NCI-H1930 (cell line): ENCODE data around the gene TCF3.

Experiments used
- DNase-seq, 2 experiments: peaks; one replicate each; lab custom pipeline; 2025; lab: John Stamatoyannopoulos, UW

Gene TCF3

DNA sequence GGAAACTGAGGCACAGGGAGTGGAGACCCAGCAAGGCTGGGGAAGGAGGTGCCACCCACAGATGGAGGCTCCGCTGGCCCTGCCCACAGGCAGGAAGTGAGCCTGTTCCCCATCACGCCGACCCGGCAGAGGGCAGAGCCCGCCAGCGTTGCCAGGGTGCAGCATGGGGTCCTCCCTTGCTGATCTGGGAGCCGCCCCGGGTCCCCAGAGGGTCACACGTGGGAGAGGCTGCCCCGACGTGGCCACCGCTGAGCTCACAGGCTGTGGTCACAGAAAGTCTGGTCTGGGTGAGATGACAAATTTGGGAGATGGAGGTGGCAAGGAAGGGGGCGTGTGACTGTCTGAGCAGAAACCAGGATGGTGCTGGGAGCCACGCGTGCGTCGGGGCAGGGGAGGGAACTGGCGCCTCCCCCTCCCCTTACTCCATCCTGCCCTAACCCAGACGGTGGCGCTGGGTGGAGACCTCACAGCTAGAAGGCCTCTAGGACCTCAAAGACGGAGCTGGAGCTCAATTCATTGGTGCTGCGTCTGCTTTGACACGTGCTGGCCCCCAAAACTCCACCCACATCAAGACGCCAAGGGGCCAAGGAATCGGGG, 92.0 kb downstream of the TCF3 start:
- DNase-seq, result no peak
